Spleen (tissue), 7 donors: Measurements from ENCODE around the gene MMRN2.
"Not testable (repeated sequence)": the region's sequence is repeated elsewhere in the genome, so short reads cannot be mapped to it uniquely, and the experiment has no call there.

ENCODE experiments used
- POLR2A ChIP-seq, 3 donors: fragments of 450-650 bp; IDR thresholded peaks; one replicate each; pipeline ENCODE4 v1.5.1; 2017; ENCODE audit warnings: antibody characterized with exemption in 3 of 3, mild to moderate bottlenecking in 1 of 3
- TF ChIP-seq, protein P1 (sequence below), 11 experiments: fragments of 200-600 bp in 7 of 11; fragments of 450-650 bp in 4 of 11; sonication (generic) in 4 of 11; IDR thresholded peaks in 8 of 11; conservative IDR thresholded peaks in 3 of 11; 1 replicate in 7 of 11; 2 replicates in 4 of 11; pipeline versions ENCODE4 v1.4.0 to v1.8.0; 2016 to 2021; ENCODE audit warnings: antibody characterized with exemption in 11 of 11, inconsistent platforms in 4 of 11, mild to moderate bottlenecking in 1 of 11
- donor health status: DM: no; HTN: no; CAD: no; lungs with moderate emphysema.
- donor health status: DM: no; HTN: no; CAD: no.
- donor health status: DM: no; HTN: no; CAD: no.

GRCh38 chr10:87007124-87007523 lies 49.7 kb upstream of the MMRN2 start:
- not testable (repeated sequence) for TF ChIP-seq POLR2A (IDR thresholded peaks at IDR 0.05)
- TF ChIP-seq, protein P1, sequence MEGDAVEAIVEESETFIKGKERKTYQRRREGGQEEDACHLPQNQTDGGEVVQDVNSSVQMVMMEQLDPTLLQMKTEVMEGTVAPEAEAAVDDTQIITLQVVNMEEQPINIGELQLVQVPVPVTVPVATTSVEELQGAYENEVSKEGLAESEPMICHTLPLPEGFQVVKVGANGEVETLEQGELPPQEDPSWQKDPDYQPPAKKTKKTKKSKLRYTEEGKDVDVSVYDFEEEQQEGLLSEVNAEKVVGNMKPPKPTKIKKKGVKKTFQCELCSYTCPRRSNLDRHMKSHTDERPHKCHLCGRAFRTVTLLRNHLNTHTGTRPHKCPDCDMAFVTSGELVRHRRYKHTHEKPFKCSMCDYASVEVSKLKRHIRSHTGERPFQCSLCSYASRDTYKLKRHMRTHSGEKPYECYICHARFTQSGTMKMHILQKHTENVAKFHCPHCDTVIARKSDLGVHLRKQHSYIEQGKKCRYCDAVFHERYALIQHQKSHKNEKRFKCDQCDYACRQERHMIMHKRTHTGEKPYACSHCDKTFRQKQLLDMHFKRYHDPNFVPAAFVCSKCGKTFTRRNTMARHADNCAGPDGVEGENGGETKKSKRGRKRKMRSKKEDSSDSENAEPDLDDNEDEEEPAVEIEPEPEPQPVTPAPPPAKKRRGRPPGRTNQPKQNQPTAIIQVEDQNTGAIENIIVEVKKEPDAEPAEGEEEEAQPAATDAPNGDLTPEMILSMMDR (IDR thresholded peaks at IDR 0.05 in 8 of 11, conservative IDR thresholded peaks at IDR 0.05 in 3 of 11), result not testable (repeated sequence)
